IMR-90 (cell line): ENCODE data around the gene CSK.

ENCODE experiments used
- CTCF ChIP-seq: conservative IDR thresholded peaks from 2 replicates; pipeline ENCODE4 v1.5.1; 2012; ENCODE audit warnings: mild to moderate bottlenecking, low read depth, low read length, improper control_type of control experiment
- POLR2A ChIP-seq: IDR thresholded peaks from 2 replicates; pipeline ENCODE4 v1.6.1; 2012; ENCODE audit warnings: mild to moderate bottlenecking, low read depth, low read length
- RFX5 ChIP-seq: IDR thresholded peaks from 2 replicates; pipeline ENCODE4 v1.8.0; 2012; ENCODE audit warnings: low read depth, mild to moderate bottlenecking, low read length, moderate library complexity

- TF ChIP-seq CTCF (no peak), RFX5 (no peak), POLR2A (no peak)
These were observed 61.6 kb downstream of the CSK start for GRCh38 chr15:74843445-74843828.
